ENCODE results near the gene IL12RB2.

The IL12RB2 gene

DNA sequence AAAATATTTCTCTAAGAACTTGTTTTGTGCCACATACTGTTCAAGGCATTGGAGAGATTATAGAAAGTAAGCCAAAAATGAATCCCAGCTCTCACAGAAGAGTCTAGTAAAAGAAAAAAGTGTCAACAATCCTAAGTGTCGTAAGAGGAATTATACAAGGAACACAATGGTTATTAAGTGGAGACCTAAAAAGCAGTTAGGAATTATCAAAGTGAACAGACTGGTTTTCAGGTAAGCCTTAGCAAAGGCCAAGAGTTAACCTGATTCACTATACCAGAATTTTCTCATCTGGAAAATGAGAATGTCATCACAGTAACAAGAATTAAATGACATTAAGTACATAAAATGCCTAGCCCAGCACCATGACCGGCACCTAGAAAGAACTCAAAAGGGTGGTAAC, 106.9 kb downstream of the IL12RB2 start:
- 0 out of 2 replicates have a peak overlapping the region, but pooled peaks have one; percentile 8 for H3K27ac ChIP-seq

DNA sequence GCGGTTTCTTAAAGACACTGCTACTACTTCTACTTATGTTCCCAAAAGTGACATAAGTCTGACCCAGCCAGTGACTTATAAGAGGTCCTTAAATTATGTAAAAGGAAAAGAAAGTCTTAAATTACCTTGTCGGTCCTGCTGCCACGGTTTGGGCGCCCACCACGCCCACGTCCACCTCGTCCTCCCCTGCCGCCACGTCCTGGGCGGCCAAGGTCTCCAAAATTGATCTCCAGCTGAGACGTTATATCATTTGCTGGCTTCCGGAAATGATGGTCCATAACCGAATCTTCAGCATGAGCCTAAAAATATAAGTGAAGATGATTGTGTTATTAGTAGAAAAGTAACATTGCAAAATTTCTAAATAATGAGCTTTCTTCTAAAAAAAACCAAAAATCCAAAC, 107.4 kb downstream of the IL12RB2 start:
- H3K27ac ChIP-seq: 0 out of 2 replicates have a peak overlapping the region, but pooled peaks have one; percentile 8
- TF ChIP-seq, protein P1, sequence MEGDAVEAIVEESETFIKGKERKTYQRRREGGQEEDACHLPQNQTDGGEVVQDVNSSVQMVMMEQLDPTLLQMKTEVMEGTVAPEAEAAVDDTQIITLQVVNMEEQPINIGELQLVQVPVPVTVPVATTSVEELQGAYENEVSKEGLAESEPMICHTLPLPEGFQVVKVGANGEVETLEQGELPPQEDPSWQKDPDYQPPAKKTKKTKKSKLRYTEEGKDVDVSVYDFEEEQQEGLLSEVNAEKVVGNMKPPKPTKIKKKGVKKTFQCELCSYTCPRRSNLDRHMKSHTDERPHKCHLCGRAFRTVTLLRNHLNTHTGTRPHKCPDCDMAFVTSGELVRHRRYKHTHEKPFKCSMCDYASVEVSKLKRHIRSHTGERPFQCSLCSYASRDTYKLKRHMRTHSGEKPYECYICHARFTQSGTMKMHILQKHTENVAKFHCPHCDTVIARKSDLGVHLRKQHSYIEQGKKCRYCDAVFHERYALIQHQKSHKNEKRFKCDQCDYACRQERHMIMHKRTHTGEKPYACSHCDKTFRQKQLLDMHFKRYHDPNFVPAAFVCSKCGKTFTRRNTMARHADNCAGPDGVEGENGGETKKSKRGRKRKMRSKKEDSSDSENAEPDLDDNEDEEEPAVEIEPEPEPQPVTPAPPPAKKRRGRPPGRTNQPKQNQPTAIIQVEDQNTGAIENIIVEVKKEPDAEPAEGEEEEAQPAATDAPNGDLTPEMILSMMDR (conservative IDR thresholded peaks at IDR 0.05): no peak

More for the DNA sequence above, 106.9 kb downstream of the IL12RB2 start:
- TF ChIP-seq, protein P1 (conservative IDR thresholded peaks at IDR 0.05): no peak

DNA sequence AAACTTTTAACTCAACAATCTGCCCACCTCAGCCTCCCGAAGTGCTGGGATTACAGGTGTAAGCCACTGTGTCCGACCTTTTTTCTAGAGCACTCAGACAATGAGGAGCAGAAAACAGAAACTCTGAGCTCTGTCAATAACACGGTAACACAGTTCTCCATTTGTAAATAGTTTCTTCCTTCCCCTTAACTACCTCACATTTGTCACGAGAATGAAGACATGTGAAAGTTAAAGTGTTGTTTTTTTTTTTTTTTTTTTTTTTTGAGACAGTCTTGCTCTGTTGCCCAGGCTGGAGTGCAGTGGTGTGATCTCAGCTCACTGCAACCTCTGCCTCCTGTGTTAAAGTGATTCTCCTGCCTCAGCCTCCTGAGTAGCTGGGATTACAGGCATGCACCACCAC, 110.1 kb downstream of the IL12RB2 start:
- H3K27ac ChIP-seq: peak overlapping the region; percentile 15

DNA sequence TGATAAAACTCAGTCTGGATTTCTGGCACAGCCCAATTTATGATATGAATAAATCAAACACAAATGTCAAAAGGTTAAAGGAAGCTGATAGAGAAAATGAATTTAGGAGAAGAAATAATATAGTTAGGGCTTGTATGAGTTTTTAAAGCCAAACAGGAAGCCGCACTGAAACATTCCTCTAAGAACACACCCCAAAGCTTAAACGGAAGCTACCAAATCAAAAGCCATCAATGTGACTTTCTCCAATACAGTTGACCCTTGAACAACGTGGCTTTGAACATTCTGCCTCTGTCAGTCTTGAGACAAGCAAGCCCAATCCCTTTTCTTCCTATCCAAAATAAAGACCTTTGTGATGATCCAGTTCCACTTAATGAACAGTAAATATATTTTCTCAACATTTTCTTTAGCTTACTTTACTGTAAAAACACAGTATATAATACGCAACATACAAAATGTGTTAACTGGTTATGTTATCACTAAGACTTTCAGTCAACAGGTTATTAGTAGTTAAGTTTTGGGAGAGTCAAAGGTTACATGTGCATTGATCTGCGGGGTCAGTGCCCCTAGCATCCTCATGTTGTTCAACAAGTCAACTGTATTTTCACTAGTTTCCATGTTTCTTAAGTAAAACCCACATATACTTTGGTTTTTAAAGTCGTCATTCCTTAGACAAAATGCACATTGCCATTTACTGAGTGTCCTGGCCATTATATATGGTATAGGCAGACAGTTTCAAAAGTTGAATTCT, 111.3 kb downstream of the IL12RB2 start:
- H3K27ac ChIP-seq: no peak overlapping the region; the same call in 1 of the 2 replicates
- TF ChIP-seq, protein P1 (conservative IDR thresholded peaks at IDR 0.05): no peak

DNA sequence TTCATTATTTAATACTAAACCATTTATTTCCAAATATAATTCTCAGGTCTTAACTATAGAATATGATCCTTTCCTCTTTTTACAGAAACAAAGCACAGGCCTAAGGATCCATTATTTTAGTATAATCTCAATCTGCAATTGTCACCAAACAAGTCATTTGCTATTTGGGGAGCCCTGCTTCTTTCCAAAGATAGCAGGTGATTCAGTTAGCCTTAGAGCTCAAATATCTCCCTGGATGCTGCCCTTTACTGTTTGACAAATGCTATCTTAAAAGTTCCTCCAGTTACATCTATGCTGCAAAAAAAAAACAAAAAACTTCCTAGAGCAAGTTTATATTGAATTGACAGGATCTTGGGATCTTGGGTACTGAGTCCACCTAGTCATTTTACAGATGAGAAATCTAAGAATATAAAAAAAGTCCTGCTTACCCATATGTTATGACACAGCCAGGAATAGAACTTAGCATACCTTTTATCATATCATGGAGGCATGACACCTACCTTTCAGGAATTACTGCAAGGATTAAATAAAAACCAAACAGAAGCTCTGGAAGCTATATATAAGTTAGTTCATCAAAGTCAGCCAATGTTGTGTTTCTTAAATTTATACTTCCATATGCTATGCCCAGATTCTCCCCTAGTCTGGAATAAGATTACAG, 113.3 kb downstream of the IL12RB2 start:
- H3K27ac ChIP-seq: no peak overlapping the region
- TF ChIP-seq, protein P1 (conservative IDR thresholded peaks at IDR 0.05): no peak

DNA sequence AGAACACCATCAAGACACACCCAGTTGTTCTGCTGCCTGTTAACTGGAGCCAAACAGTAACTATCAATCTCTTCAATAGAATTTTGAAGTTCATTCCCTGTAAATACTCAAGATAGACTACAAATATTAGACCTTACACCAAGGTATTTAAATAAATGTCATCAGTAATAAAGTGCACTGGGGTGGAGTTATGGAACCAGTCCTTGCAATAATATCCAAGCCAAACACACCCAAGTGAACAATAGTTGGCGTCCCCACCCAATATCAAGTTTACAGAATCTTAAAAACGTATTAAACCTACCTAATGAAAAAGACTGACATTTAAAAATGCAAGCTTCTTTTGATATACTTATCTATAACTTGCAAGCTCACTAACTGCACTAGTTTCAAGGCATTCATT, 119.8 kb downstream of the IL12RB2 start:
- no peak overlapping the region for H3K27ac ChIP-seq
- TF ChIP-seq, protein P1 (conservative IDR thresholded peaks at IDR 0.05): no peak

DNA sequence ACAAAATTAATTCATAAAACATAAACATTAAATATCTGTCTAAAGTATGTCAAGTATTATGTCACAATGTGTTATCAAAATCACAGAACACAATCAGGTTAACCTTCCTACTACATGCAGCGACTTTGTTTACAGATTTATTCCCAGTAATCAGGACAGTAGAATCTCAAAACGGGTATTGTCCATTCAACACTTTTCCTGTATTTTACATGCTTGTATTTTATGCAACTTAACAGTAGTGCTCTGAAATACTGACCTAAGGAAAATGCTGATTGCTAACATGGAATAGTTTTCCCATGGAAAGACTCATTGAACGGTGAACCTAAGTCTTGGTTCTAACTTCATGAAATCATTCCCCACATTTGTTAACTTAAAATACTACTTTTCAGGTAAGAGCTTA, 120.3 kb downstream of the IL12RB2 start:
- TF ChIP-seq, protein P1 (conservative IDR thresholded peaks at IDR 0.05): no peak
- peak overlapping the region; percentile 93; the same call in 1 of the 2 replicates for H3K27ac ChIP-seq
